H9 (cell line): ENCODE results near the gene CCDC141. TPM values are rescaled to one million over a fixed set of nuclear protein-coding genes. Genes with fewer than 3 reads are reported as not detected.
A peak's percentile ranks its signal among the peaks of the same experiment; 100 is the strongest.

ENCODE experiments used
- DNase-seq: peaks from one replicate; pipeline ENCODE4 v3.0.0-alpha.2; 2017
- H2AFZ ChIP-seq: one replicate; pipeline ENCODE4 v1.6.1; 2013; ENCODE audit warnings: mild to moderate bottlenecking, low read length, control low read depth, moderate library complexity
- H2AK5ac ChIP-seq: 2 replicates; pipeline ENCODE4 v1.6.1; 2013; ENCODE audit warnings: low read length, control low read depth, mixed read lengths; ENCODE audit not compliant: insufficient read length
- H2BK120ac ChIP-seq: one replicate; pipeline ENCODE4 v1.6.1; 2013; ENCODE audit warnings: low read depth, mild to moderate bottlenecking, low read length, control low read depth, inconsistent platforms; ENCODE audit not compliant: poor library complexity, severe bottlenecking
- H2BK12ac ChIP-seq: 2 replicates; pipeline ENCODE4 v1.6.1; 2013; ENCODE audit warnings: low read length, control low read depth, mixed read lengths, low read depth; ENCODE audit not compliant: insufficient read length
- H2BK15ac ChIP-seq: 2 replicates; pipeline ENCODE4 v1.6.1; 2013; ENCODE audit warnings: low read depth, low read length, control low read depth
- H2BK20ac ChIP-seq: one replicate; pipeline ENCODE4 v1.6.1; 2013; ENCODE audit warnings: low read depth, mild to moderate bottlenecking, low read length, control low read depth, inconsistent platforms; ENCODE audit not compliant: poor library complexity, severe bottlenecking
- H2BK5ac ChIP-seq: 2 replicates; pipeline ENCODE4 v1.6.1; 2013; ENCODE audit warnings: low read length, control low read depth, mixed read lengths; ENCODE audit not compliant: insufficient read length
- H3K14ac ChIP-seq: 2 replicates; pipeline ENCODE4 v1.6.1; 2013; ENCODE audit warnings: low read length, control low read depth; ENCODE audit not compliant: insufficient read depth
- H3K18ac ChIP-seq: 2 replicates; pipeline ENCODE4 v1.6.1; 2013; ENCODE audit warnings: low read depth, mild to moderate bottlenecking, mixed read lengths, low read length, control low read depth; ENCODE audit not compliant: insufficient read length
- H3K23ac ChIP-seq: 2 replicates; pipeline ENCODE4 v1.6.1; 2013; ENCODE audit warnings: low read length, control low read depth, mixed read lengths, low read depth; ENCODE audit not compliant: insufficient read length
- H3K23me2 ChIP-seq: 2 replicates; pipeline ENCODE4 v1.6.1; 2013; ENCODE audit warnings: low read depth, mild to moderate bottlenecking, mixed read lengths, low read length, control low read depth; ENCODE audit not compliant: insufficient read length, poor library complexity, severe bottlenecking
- H3K27ac ChIP-seq: 2 replicates; pipeline ENCODE4 v1.5.1; 2013; ENCODE audit warnings: low read length, control low read depth, mixed read lengths, low read depth; ENCODE audit not compliant: insufficient read length
- H3K27me3 ChIP-seq: 2 replicates; pipeline ENCODE4 v1.6.1; 2013; ENCODE audit warnings: low read length, control low read depth, inconsistent platforms; ENCODE audit not compliant: insufficient read depth
- H3K4ac ChIP-seq: 2 replicates; pipeline ENCODE4 v1.6.1; 2013; ENCODE audit warnings: low read depth, mild to moderate bottlenecking, control low read depth, inconsistent platforms, low read length, moderate library complexity
- H3K4me1 ChIP-seq: 2 replicates; pipeline ENCODE4 v1.6.1; 2013; ENCODE audit warnings: low read length, control low read depth, inconsistent platforms; ENCODE audit not compliant: insufficient read depth
- H3K4me2 ChIP-seq: 2 replicates; pipeline ENCODE4 v1.6.1; 2013; ENCODE audit warnings: low read length, control low read depth, mixed read lengths; ENCODE audit not compliant: insufficient read length, insufficient read depth
- H3K56ac ChIP-seq: 2 replicates; pipeline ENCODE4 v1.6.1; 2013; ENCODE audit warnings: low read depth, mild to moderate bottlenecking, mixed read lengths, low read length, control low read depth; ENCODE audit not compliant: insufficient read length
- H3K79me1 ChIP-seq: 2 replicates; pipeline ENCODE4 v1.6.1; 2013; ENCODE audit warnings: low read depth, mild to moderate bottlenecking, moderate library complexity, low read length, control low read depth, inconsistent platforms; ENCODE audit not compliant: insufficient read depth, poor library complexity, severe bottlenecking
- H3K79me2 ChIP-seq: 2 replicates; pipeline ENCODE4 v1.6.1; 2013; ENCODE audit warnings: low read length, control low read depth, inconsistent platforms; ENCODE audit not compliant: insufficient read depth
- H3K9ac ChIP-seq: 2 replicates; pipeline ENCODE4 v1.6.1; 2013; ENCODE audit warnings: low read length, control low read depth, mixed read lengths; ENCODE audit not compliant: insufficient read length; ENCODE audit errors: extremely low read depth
- H3K9me3 ChIP-seq: one replicate; pipeline ENCODE4 v1.6.1; 2013; ENCODE audit warnings: low read depth, low read length, inconsistent platforms; ENCODE audit not compliant: control insufficient read depth
- H3T11ph ChIP-seq: one replicate; pipeline ENCODE4 v1.6.1; 2013; ENCODE audit warnings: mild to moderate bottlenecking, low read length, control low read depth, inconsistent platforms
- H4K20me1 ChIP-seq: one replicate; pipeline ENCODE4 v1.6.1; 2013; ENCODE audit not compliant: control insufficient read depth, insufficient read length, insufficient read depth
- H4K5ac ChIP-seq: 2 replicates; pipeline ENCODE4 v1.6.1; 2013; ENCODE audit warnings: low read depth, mild to moderate bottlenecking, mixed read lengths, low read length, control low read depth; ENCODE audit not compliant: insufficient read length
- H4K8ac ChIP-seq: replicated peaks from 2 replicates; pipeline ENCODE4 v1.6.1; 2013; ENCODE audit warnings: low read length, control low read depth, mixed read lengths, low read depth; ENCODE audit not compliant: insufficient read length
- H4K91ac ChIP-seq: 2 replicates; pipeline ENCODE4 v1.6.1; 2013; ENCODE audit warnings: low read depth, mild to moderate bottlenecking, moderate library complexity, mixed read lengths, low read length, control low read depth; ENCODE audit not compliant: insufficient read length
- H3K27ac Mint-ChIP-seq, 3 experiments: 2 replicates in 2 of 3; 3 replicates in 1 of 3; pipeline ENCODE4 v1.8.0; 2020 to 2021; ENCODE audit warnings: mixed read lengths in 3 of 3, mild to moderate bottlenecking in 1 of 3, moderate library complexity in 1 of 3
- H3K27me3 Mint-ChIP-seq: 2 replicates; pipeline ENCODE4 v1.8.0; 2021; ENCODE audit warnings: low read depth, mild to moderate bottlenecking, moderate library complexity, mixed read lengths
- H3K36me3 Mint-ChIP-seq, 3 experiments: 2 replicates in 2 of 3; 3 replicates in 1 of 3; pipeline ENCODE4 v1.8.0; 2020 to 2021; ENCODE audit warnings: low read depth in 3 of 3, mixed read lengths in 3 of 3; ENCODE audit not compliant: insufficient read depth in 1 of 3
- H3K4me1 Mint-ChIP-seq, 2 experiments: 2 replicates each; pipeline ENCODE4 v1.8.0; 2020; ENCODE audit warnings: mixed read lengths in 2 of 2
- H3K4me3 Mint-ChIP-seq, 2 experiments: 2 replicates in 1 of 2; 3 replicates in 1 of 2; pipeline ENCODE4 v1.8.0; 2020 to 2021; ENCODE audit warnings: mild to moderate bottlenecking in 2 of 2, mixed read lengths in 2 of 2, moderate library complexity in 1 of 2
- H3K9me3 Mint-ChIP-seq, 2 experiments: 2 replicates in 1 of 2; 3 replicates in 1 of 2; pipeline ENCODE4 v1.8.0; 2020; ENCODE audit warnings: mild to moderate bottlenecking in 2 of 2, mixed read lengths in 2 of 2, moderate library complexity in 1 of 2
- CTCF ChIP-seq: fragments of 200-600 bp; sonication (generic); conservative IDR thresholded peaks from 3 replicates; pipeline ENCODE4 v1.8.0; 2021; ENCODE audit warnings: antibody characterized with exemption, mild to moderate bottlenecking
- WGBS: extraction: QIAGEN DNeasy Blood & Tissue Kit; methylation state at CpG from one replicate; pipeline ENCODE4 v1.1.7; 2013; ENCODE audit warnings: missing lambda C conversion rate, low lambda C conversion rate, mixed read lengths; ENCODE audit not compliant: insufficient read length; ENCODE audit errors: extremely low coverage; 5-methylcytosine and 5-hydroxymethylcytosine counted together
- total RNA-seq: library from RNA; stranded (reverse); gene quantifications from 2 replicates; pipeline ENCODE4 v1.2.1, GENCODE V29; 2021

Gene CCDC141
- total RNA-seq, 1 experiment from 2014 or later, result 1.0 TPM

GRCh38 chr2:179020156-179020750 is 29.7 kb downstream of the CCDC141 start:
- Mint-ChIP-seq H3K4me3 (no peak overlapping the region), H3K27me3 (no peaks in the 10 kb centered on the region), H3K9me3 (no peaks in the 10 kb centered on the region), H3K36me3 (peaks cover 0 to 2% (median 0%) of the 10 kb centered on the region in 3 experiments; a peak in 1 of 7 replicates), H3K27ac (no peak overlapping the region; a peak in 1 of 7 replicates), H3K4me1 (no peaks in the 10 kb centered on the region)
- Histone ChIP-seq H2BK20ac (no peak overlapping the region), H2AFZ (no peak overlapping the region), H3K27me3 (no peaks in the 10 kb centered on the region), H3K79me2 (no peaks in the 10 kb centered on the region), H4K5ac (no peak overlapping the region), H3T11ph (no peak overlapping the region), H4K20me1 (no peaks in the 10 kb centered on the region), H3K23ac (no peak overlapping the region), H3K18ac (no peak overlapping the region), H3K9ac (no peak overlapping the region), H3K23me2 (no peaks in the 10 kb centered on the region), H3K4me1 (no peaks in the 10 kb centered on the region), H2BK15ac (no peak overlapping the region), H3K14ac (no peak overlapping the region), H3K27ac (no peak overlapping the region), H3K4me2 (no peak overlapping the region), H3K56ac (no peak overlapping the region), H2BK120ac (no peak overlapping the region), H4K8ac (no peak overlapping the region), H3K79me1 (no peaks in the 10 kb centered on the region), H2BK5ac (no peak overlapping the region), H2BK12ac (no peak overlapping the region), H3K9me3 (no peaks in the 10 kb centered on the region), H4K91ac (no peak overlapping the region), H3K4ac (no peak overlapping the region), H2AK5ac (no peak overlapping the region)
- peak; percentile 67 for DNase-seq
- peak; percentile 83 for TF ChIP-seq CTCF
- no CpG with 5 or more reads among the region's 3 CpGs for WGBS
